Measurements from ENCODE around the gene FNDC5.

FNDC5 gene

DNA sequence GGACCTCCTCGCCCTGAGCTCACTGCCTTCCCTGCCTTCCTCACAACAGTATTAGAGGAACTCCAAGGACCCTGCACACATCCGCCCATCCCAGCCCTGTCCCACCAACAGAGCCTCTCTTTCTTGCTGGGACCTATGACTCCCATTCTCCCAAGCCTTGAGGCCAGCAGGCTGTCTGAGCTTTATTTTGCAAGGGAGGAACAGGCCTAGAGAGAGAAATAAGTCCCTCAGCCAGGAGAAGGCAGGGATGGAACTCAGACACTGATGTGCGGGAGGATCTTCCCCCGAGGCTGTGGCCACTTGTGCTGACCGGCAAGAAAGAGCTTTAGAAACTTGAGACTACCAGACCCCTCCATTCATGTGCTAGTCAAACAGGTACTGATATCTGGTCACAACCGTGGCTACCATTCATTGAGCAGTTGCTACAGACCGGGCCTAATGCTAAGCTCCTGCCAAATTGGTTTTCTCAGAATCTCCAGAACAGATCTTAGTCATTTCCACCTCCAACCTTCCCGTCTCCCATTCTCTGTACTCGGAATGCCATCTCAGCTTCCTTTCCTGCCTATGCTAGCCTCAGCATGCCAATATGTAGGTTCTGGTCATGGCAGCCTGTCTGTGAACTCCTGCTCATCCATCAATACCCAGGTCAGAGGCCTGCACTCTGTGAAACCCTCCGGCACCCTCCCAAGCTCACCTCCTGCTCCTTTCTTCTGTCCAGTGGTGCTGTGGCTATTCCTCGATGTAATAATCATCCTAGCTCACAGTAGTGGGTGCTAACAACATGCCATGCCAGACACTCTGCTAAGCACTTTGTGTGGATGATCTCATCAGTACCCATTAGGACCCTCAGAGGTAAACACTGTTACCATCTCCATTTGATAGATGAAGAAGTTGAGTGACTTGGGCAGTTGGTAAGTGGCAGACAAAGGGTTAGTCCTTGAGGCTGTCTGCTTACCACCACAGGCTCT, 26.7 kb upstream of the FNDC5 start:
- no peak for DNase-seq

DNA sequence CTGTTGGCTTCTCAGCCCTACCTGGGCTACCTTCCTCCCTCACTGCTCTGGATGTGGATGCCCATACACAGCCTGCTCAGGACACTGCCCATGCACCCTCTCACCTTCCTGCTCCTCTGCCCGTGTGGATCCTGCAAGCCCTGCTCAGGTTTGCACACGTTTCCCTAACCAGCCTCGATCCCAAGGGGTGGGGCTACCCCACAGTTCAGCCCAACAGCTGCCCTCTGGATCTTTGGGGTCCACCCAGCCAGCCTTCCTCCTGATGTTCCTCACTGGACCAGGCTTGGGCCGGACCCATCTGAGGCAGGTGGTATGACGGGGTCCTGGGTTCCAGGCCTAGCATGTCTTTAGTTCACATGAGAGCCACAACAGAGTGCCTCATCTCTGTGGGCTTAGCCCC, 25.7 kb upstream of the FNDC5 start:
- DNase-seq, result no peak

- no peak for DNase-seq
Measured at GRCh38 chr1:32895325-32896215, 24.9 kb upstream of the FNDC5 start.

GRCh38 chr1:32894681-32895080, 24.0 kb upstream of the FNDC5 start:
- no peak for DNase-seq

GRCh38 chr1:32894019-32894600, 23.4 kb upstream of the FNDC5 start:
- DNase-seq, result no peak

GRCh38 chr1:32893198-32894018, 22.7 kb upstream of the FNDC5 start:
- no peak for DNase-seq

DNA sequence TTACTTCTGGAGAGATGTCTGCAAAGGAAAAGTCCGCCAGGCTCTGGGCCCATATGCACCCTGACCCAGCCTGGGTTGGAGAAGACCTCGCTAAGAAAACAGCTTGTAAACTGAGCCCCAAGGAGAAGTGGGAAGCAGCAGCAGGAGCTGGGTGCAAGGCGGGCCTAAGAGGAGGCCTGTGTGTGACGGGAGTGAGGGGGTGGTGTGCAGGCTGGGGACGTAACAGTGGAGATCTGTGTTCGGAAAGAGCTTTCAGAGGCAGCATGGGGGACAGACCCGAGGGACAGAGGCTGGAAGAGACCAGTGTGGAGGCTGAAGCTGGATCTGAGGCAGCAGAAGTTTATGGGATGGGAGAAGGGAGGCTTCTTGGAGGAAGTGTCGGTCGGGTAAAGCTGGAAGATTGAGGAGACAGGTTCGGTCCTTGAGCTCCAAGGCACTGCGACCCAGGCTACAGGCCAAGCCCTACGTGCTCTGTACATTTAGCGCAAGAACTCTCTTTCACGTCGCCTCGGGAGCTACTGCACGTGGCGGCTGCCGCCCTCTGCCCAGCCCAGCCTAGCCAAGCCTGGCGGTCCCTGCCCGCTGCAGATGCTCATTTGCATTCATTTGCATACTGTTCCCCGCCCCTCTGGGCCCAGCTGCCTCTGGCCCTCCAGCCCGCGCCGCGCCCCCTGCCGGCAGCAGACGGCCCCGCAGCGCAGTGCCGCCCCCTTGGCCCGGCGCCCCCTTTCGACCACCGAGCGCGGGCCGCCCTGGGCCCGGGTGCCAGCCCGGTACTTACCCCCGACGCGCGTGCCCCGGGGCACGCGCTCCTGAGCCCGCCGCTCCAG, 21.9 kb upstream of the FNDC5 start:
- peak; percentile 29 for DNase-seq

DNA sequence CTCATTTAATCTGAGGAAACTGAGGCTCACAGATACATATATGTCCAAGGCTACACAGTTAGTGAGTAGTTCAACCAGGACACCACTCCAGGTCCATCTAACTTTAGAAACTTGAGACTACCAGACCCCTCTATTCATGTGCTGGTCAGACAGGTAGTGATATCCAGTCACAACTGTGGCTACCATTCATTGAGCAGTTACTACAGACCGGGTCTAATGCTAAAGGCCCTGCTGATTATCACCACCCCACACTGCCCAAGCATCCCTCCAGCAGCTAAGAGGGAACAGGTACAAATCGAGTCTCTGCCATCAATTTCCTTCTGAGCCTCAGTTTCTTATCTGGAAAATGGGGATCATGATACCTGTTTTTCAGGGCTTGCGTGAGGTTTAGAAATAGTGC, 20.9 kb upstream of the FNDC5 start:
- DNase-seq, result no peak

DNA sequence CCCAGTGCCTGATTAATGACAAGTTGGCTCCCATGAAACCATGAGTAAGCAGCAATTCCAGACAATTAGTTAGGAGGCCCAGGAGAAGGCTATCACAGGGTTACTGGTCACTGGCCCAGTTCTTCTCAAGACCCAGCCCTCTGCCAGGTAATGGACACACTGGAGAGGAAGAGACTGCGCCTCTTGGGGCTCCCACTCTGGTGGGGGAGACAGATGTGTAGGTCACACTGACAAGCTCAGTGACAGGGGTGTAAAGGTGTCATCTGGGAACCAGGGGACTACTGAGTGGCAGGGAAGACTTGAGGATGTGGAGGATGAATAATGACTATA, 20.5 kb upstream of the FNDC5 start:
- DNase-seq, result no peak

DNA sequence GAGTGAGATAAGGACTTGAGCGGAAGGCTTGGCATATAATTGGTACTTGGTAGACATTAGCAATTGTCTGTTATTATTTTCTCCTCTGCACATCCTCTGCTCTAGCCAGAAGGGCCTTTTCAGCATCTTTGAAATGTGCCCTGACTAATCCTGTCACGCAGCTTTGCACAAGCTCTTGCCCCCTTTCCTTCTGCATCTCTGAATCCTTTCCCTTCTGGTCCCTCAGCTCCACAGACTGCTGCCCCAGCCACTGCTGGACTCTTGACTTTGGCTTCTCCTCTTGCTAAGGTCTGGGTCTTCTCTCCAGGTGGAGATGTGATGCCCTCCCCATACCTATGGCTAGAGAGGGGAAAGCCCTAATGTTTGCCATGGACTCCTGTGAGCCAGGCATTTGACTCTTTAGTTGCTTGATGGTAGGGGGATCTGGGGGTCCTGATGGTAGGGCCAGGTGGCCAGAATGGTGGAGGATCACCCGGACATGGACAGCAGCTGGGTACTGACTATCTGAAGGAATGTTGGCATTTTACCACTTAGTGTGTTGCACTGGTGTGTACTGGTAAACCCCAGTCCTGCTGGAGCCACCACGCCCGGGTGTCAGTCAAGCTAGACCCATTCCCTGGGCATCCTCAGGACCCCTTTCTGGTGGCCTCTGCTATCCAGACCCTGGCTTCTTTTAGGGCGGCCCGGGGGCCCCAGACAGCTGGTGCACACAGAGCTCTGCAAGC, 20.0 kb upstream of the FNDC5 start:
- no peak for DNase-seq

DNA sequence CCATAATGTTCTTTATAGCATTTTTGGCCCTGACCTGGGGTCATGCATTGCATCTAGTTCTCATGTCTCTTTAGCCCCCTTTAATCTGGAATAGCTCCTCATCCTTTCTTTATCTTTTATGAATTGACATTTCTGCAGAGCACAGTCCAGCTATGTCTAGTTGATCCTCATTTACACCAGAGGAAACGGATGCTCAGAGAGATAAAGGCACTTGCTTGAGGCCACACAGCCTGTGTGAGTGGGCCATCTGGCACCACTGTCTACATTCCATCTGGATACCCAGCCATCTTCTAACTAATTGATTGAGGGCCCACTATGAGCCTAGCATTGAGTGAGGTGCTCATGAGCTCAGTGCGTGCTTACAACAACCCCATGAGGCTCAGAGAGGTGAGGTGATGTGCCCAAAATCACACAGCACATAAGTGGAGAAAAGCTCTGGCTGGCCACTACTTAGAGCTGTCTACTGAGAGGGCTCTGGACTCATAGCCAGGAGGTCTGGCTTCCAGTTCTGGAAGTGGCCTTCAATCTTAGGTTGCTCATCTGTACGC, 19.1 kb upstream of the FNDC5 start:
- no peak for DNase-seq

GRCh38 chr1:32888677-32889420, 18.1 kb upstream of the FNDC5 start:
- no peak for DNase-seq

- DNase-seq, result no peak
Measured at GRCh38 chr1:32888134-32888533, 17.4 kb upstream of the FNDC5 start.

GRCh38 chr1:32887623-32888022, 16.9 kb upstream of the FNDC5 start:
- no peak for DNase-seq

DNA sequence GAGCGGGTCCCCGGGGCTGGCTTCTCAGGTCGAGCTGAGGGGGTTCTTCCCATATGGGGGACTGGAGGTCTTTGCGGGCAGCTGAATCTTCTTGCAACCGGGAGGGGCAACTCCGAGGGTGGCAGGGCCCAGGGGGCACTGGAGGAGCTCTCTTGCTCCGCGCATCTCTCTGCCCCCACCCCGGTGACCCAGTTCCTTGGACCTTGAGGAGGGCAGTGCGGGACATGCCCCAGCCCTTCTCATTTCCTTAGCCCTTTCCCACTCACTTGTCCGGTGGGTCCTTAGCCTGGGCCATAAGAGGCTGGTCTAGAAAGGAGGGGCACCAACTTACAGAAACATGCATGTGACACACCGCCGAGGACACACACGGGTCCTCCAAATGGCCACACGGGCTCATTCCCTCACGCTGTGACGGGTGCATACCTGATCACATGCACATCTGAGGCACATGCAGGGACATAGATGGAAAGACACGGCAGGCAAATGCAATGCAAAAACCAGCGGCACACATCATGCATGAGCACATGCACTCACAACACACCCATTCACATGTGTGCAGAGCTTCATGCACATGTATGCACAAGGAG, 16.2 kb upstream of the FNDC5 start:
- no peak for DNase-seq

GRCh38 chr1:32886004-32886827, 15.5 kb upstream of the FNDC5 start, which contains the start of gene HPCA:
Gene HPCA (plus strand): TSS chr1:32886491. CDS start chr1:32888899, 2,408 bp downstream.
- no peak for DNase-seq

DNA sequence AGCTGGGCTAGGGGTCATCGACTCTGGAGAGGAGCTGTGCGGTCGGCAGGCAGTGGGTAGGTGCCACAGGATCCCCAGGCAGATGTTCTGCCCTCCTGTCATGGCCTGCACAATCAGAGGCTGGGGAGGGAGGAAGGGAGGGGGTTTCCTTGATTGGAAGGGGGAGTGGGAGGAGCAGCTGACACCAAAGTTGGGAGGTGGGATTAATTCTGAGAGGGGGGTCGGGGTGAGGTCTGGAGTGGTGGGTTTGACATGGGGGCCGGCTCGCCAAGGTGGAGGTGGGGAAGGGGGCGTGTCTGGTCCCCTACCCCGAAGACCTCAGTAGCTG, 14.9 kb upstream of the FNDC5 start:
- DNase-seq, result no peak

DNA sequence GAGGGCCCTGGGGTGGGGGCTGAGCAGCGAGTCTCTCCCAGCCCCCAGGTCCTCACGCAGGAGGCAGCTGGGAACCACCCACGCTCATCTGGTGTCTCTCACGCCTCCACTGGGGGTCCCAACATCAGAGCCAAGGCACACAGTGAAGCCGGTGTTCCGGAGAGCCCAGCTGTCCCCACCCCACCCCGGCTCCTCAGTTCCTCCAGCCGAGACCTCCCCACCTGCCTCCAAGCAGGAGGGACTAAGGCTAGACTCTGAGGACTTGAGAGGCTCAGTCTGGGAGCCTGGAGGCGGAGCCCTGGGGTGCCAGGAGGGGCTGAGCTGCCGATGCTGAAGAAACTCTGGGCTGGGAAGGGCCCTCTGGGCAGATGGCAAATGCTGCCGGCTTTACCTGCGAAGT, 14.0 kb upstream of the FNDC5 start:
- no peak for DNase-seq

- no peak for DNase-seq
Measured at GRCh38 chr1:32884032-32884372, 13.3 kb upstream of the FNDC5 start.
